NCI-H1105 treated with DMSO at 0.1 percent for 48 hours (cell line): ENCODE data around the gene CYRIA.
A peak's percentile ranks its signal among the peaks of the same experiment; 100 is the strongest.

Source experiments
- DNase-seq: peaks from one replicate; lab custom pipeline; 2025; lab: John Stamatoyannopoulos, UW

The CYRIA gene

DNA sequence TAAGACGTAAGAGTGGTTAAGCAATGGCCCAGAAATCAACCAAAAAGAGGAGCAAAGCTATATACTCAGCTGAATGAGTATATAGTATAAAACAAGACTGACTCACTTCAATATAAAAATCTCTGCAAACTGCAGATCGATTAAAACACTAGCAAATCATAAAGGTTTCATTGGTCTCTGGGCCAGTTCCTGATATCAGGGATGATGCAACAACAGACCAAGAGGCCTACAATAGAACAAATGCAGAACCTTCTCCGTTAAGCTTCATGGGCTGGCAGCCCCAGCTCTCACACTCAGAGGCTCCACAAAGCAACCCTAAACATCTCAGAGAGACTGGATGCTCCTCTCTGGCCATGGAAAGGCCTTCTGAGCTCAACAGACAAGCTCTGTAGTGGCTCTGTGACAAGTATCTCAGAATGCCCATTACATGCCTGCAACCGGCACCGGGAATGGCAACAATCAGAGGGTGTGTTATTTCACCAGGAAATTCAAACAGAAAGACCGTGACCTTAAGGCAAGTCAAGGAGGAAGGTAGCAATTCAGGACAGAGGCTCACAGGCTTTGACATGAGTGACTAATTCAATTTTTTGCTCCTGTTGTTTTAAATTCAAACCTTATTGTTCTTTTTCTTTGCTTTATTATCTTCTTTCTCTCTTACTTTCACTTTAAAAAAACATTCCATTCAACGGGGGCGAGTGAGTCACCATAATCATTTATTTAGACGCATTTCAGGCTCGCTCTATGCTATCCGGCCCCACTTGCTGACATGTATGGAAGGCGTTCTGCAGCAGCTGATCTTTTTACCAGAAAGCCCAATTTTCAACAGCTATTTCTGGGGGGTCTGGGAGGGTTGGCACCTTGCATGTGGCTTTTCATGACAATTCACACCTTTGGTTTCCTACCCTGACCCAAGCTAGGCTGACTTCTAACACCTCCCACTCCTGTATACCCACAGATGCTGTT lies 15.1 kb downstream of the CYRIA start:
- DNase-seq, result no peak

DNA sequence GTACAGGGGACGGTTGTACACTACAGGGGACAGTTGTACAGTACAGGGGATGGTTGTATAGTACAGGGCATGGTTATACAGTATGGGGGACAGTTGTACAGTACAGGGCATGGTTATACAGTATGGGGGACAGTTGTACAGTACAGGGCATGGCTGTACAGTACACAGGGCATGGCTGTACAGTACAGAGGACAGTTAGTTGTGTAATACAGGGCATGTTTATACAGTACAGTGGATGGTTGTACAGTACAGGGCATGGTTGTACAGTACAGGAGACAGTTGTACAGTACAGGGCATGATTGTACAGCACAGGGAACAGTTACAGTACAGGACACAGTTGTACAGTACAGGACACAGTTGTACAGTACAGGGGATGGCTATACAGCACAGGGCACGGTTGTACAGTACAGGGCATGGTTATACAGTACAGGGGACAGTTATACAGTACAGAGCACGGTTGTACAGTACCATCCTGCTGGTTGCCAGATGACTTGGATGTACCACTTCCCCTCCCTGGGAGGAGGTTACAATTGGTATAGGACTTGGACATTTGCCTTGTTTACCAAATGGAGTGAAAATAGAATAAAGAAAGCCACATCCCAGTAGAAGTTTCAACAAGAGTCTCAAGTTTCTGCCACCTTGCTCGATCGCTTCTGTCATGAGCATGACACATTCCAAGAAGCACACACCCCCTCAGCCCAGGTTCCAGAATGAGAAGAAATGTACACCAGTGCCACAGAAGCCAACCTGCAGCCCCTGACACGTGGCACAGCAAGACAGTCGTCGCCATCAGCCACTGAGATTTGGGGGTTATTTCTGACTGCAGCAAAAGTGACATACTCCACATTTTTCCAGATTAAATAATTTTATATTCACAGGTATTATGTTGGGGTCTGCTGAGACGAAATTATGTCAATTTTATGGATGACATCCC lies 16.0 kb downstream of the CYRIA start:
- DNase-seq, result no peak

DNA sequence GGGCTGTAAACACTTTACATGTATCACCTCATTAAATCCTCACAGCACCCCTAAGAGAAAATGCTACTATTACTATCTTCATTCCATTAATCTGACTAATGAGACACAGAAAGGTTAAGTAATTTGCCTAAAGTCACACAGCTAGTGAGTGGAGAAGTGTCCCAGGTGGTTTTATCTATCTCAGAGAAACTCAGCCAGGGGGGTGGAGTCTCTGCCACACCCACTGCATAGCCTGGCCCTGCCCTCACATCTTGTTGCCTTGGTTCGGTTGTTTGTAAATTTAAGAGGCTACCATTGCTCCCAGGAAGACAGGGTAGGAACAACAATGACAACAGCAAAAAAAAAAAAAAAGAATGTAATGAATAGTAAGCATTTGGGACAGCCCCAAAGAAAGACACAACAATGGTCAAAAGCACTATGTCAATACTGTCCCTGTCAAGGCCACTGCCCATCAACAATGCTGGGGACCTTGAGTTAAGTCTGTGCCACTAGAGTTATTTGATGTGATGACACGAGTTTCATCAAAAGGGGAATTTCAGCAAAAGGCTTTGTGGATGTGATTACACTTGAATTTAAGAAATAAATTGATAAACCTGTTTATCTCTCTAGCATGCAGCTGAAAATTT lies 17.5 kb downstream of the CYRIA start:
- DNase-seq, result no peak

DNA sequence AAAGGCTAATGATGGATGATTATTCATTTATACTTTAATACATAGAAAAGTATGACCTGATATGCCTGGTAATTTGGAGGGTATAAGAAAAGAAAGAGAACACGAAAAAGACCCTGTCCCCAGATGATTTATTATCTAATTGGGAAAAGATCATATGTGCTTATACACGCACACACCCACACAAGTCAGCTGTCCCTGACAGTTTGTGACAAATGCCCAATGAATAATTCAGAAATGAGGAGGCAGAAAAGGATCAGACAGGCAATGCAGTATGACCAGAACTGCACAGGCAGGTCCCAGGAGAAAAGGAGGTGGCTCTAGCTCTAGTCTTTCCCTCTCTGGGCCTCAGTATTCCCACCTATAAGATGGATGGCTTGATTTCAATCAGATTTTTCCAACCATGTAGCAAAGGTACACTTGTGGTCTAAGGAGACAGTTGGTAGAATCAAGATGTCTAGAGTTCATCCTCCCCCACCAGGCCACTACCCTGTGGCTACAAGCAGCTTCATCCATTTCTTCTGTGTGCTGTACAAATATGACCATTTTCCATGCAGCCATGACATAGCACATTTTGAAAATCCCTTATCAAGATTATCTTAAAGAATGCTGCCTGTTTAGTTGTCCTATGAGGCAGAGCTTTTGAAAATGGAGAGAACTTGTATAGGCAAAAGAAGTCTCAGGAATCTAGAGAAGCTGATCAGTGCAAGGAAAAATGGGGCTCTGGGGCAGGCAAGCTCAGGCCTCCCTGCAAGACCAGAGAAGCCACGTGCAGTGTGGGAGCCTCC lies 19.7 kb downstream of the CYRIA start:
- DNase-seq, result no peak

DNA sequence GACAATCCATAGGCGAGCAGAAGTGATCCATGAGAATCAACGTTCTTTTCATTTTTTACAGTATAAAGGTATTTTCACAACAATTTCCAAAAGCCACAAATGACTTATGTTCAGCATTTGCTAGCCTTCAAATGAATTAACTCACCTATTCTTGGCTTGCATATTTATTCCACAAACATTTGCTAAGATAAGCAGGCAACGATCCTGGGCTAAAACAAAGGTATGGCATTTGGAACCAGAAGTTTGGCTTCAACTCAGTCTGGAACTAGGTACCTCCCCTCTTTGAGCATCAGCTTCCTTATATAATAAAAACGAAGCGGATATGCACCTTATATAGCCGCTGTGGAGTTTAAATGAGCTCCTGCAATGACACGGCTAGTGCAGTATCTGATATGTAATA lies 20.5 kb downstream of the CYRIA start:
- DNase-seq, result no peak

DNA sequence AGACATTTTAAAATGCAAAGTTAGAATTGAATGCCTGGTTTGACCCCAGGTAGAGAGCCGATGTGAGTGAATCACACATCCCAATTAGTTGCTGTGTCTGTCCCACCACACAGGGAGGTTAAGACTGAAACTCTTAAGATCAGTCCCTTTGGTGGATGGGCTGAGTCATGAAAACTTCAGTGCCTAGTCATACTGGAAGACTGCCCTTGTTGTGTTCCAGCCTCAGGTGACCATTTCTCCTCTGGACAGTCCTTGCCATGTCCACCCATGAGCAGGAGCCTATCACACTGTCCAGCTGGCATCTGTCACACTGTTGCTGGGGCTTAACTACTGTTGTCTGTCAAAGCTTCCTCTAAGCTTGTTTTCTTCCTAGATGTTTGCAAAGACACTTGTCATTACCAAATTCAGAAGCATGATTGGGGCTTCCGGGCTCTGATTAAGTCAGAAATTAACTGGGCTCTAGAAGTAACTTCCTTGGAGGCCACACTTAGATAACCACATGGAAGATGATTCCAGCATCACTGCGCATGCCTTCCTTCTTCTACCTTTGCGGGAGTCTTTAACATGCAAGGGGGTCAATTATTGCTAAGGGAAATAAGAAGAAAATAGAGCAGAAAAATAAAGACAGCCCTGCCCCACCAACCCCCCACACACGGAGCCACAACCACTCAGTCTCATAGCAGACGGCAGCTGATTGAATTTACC lies 21.3 kb downstream of the CYRIA start:
- no peak for DNase-seq

DNA sequence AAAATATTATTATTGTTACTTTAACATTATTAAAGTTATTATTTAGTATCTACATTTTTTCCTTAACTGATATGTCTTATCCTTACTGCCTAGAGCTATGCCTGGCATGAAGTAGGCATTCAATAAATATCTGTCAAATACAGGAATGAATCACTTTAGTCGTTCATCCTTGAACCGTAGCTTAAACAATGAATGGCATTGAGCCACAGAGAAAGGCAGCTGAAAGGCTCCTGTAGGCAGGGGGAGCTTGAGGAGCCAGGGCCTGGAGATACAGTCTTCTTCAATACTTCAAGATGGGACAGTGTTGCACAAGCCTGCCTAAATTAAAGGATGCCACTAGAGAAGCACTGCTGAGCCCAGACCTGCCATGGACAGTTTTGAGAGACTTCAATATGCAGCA lies 22.5 kb downstream of the CYRIA start:
- DNase-seq, result no peak

DNA sequence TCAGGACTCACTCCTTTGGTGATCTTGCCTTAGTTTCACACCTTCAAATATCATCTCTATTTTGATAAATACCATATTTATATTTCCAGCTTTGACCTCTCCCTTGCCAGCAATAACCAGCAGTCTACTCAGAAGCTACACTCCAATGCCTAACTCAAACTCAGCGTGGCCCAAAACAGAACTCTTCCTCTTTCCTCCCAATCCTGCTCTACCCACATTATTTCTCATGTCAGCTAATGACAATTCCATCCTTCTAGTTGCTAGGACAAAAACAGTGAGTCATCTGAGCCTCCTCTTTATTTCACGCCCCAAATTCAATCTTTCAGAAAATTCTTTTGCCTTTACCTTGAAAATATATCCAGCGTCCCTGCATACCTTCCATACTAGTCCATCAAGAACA lies 23.5 kb downstream of the CYRIA start:
- no peak for DNase-seq

DNA sequence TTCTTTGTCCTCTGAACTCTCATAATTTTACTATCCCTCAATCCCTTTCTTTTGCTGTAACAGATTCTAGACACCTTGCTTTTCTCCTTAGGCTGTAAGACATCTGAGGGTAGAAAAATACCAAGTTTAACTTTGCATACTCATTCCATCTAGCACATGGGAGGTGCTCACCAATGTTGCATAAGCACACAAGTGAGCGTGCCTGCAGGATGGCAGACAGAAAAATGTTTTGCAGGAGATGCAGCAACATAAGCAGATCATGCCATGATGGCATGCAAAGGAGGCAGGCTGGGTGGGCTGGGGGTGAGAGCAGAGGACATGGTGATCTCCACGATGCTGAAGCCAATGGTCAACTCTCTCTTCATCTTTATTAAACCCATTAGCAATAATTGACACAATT lies 24.1 kb downstream of the CYRIA start:
- no peak for DNase-seq

DNA sequence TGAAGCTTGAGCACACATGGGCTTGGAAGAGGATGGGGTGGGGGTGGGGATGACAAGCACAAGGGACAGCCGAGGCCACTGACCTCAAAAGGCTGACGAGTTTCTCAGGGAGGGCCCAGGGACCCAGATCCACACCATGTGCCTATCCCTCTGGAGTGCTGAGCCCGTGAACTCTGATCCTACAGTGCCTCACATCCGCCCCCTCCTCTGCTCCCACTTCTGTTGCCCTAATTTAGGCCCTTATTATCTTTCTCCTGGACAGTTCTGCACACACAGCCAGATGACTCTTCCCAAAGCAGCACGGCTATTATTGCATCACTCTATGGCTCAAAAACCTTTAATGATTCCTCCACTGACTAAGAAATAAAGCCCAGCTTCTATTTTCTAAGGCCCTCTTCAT lies 24.8 kb downstream of the CYRIA start:
- DNase-seq, result no peak

DNA sequence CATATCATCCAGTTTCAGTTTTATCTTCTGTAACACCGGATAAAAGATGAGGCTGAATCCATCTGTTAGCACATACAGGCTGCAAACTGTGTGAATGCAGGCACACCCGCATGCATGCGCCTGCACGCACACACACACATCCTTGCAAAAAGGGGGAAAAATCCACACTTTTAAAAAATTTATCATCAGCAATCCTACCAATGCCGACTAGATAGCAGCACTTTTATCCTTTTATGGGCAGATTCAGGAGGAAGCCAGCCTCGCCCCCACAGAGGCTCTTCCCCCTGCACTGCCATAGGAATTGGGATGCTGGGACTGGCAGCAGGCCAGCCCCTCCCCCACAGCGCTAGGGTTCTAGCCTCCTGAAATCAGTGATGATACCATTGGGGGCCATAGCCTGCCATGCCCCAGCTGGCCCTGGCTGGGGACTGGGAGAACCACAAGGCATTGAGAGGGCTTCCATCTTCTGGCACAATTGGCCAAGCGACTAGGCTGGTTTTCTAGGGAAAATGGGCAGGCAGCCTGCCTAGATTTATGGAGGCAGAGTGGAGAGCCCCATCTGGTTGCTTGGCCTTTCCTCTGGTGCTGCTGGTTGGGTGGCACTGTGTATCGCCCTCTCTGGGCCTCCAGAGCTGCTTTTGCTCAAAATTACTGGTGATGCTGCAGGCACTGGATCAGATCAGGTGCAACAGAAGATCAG lies 25.5 kb downstream of the CYRIA start:
- no peak for DNase-seq

DNA sequence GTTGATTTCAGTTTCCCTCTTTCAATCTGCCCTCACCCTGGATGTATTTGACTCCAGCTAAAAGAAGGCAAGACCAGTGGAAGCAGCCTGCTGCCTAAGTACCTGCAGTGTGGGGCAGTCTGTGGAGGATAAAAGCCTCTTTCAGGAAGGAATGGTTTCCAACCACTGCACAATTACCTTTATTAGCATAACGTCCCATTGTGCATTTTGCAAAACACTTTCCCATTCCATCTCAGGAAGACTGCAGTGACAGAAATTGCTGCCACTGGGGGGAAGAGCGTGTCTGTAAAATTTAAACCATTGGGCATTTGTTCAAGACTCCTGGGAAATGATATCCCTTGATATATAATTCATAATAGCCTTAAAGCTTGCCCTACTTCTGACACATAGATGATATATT lies 26.2 kb downstream of the CYRIA start:
- DNase-seq, result no peak

DNA sequence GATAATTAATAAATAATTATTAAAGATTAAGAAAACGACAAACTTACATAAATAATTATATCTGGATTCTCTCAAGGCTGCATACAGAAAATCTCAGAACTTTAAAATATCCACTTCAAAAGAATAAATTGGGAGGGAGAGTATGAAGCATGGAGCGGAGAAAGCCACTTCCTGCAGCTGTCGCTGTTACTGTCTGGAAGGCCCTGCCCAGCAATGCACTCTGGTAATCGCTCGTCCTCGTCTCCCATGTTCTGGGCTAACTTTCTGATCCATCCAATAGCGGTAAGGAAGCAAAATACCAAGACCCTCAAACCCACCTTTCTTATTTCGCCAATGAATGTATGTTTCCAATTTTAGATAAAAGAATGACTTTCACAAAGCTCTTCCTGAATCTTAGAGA lies 26.7 kb downstream of the CYRIA start:
- DNase-seq, result no peak

DNA sequence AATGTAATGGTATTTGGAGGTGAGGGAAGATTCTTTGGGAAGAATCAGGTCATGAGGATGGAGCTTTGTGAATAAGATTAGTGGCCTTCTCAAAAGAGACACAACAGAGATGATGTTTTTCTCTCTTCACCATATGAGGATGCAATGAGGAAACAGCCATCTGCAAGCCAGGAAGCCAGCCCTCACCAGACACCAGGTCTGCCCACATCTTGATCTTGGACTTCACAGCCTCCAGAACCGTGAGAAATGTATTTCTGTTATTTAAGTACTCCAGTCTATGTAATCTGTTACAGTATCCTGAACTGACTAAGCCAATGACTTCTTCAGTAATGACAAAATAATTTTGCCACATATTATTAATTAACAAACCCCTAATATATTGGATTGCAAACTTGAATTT lies 28.3 kb downstream of the CYRIA start:
- no peak for DNase-seq

DNA sequence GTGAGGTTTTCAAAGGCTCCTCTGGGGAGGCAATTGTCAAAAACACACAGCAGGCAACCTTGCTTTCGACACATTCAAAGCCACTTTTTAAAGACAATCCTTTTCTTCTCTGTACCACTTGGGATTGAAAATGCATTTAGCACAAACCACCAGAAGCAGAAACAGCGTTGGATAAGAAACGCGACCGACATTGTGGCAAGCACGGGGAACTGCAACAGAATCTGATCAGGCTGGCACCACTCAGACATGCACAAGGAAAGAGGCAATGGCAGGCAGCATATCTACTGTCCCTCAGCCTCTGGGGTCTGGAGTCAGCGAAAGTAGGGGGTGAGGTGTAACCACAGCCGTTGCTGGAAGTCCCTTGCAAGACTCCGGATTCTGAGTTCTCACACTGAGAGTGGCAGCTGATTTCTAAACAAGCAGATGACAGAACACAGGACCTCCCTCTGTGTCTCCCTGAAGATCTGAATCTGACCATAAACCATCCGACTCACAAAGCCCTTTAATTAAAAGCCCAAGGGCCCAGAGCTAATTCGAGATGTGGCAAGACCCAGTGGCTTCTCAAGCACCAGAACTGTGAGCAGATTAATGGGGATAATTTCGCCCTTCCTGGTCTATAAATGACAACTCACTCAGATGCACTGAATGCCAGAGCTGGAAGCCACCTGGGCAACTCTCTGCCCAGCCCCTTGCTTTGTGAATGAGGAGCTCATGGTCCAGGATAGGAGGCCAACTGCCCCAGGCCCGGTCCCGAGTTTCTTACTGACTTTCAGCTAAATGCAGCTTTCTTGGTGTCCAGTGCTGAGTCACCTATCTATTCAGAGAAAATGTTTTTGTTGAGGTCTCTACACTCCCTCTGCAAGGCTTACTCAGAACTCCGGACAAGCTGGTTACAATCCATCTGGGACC lies 29.6 kb downstream of the CYRIA start:
- peak; percentile 13 for DNase-seq

DNA sequence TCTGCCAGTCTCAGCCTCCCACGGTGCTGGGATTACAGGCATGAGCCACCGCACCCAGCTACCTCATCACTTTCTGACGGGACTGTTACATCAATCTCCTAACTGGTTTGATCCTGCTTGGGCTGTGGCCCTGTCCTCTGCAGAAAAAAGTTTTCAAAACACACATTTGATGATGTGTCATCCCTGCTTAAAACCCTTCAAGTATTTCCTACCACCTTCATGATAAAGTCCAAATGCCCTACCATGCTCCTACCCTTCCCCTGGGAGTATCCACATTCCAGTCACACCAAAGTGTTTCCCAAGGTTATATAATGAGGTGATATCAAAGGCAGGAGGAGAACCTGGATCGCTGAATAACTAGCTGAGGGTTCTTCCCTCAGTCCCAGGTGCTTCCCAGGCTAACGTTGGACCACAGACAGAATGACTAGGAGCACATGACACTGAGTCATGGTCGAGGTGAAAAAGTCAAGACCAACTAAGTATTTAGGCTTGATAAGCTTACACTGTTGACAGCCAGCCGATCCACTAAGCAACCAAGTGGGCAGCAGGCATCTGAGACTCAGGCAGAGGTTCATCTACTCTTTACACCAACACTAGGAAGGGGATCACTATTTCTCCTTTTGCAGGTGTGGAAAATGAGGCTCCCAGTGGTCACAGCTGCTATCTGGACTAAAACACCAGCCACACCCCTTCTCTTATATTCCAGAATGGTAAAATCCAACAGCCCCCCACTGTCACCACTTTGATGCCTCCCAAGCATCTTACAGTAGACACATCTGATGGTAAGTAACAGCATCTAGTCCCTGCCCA lies 31.8 kb downstream of the CYRIA start:
- DNase-seq, result no peak

DNA sequence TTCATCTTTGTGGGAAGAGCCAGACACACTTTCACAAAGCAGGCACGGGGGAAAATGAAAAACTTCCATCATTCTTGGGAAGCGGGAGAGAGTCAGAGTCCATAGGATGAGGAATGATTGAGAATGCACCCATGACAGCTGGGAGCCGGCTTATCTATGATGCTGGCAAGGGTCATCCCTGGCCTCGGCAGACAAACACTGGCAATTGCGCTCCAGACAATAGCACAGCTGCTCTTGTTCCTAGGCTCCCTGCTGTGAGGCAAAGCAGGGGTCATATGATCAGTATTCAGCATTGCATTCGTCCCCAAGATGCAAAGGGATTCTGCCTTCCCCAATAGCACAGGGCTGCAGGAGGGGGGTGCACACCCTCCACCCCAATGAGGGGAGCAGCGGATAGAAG lies 33.0 kb downstream of the CYRIA start:
- no peak for DNase-seq

DNA sequence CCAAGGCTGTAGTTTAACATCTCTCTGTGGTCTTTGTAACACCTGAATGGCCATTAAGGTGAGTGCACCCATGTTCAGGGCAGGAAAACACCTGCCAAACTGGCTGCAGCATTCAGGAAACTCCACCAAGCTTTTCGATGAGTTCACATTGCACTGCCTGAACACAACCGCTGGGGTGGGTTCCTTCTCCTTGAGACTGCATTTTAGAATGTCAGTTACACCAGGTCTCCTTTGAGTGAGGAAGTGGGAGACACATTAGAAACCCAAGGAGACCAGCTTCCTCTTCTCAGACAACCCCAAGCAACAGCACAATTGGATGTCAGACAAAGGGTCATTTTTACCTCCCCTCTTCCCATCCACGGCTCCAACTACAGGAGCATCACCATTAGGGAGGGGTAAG lies 35.2 kb downstream of the CYRIA start:
- no peak for DNase-seq
